OCI-M2 (cell line): ENCODE results near the gene TPI1.

Source experiments
- DNase-seq: peaks from one replicate; lab custom pipeline; 2025; ENCODE audit not compliant: unreplicated experiment; lab: John Stamatoyannopoulos, UW

Gene TPI1

GRCh38 chr12:6916426-6917200, 49.3 kb downstream of the TPI1 start:
- no peak for DNase-seq

DNA sequence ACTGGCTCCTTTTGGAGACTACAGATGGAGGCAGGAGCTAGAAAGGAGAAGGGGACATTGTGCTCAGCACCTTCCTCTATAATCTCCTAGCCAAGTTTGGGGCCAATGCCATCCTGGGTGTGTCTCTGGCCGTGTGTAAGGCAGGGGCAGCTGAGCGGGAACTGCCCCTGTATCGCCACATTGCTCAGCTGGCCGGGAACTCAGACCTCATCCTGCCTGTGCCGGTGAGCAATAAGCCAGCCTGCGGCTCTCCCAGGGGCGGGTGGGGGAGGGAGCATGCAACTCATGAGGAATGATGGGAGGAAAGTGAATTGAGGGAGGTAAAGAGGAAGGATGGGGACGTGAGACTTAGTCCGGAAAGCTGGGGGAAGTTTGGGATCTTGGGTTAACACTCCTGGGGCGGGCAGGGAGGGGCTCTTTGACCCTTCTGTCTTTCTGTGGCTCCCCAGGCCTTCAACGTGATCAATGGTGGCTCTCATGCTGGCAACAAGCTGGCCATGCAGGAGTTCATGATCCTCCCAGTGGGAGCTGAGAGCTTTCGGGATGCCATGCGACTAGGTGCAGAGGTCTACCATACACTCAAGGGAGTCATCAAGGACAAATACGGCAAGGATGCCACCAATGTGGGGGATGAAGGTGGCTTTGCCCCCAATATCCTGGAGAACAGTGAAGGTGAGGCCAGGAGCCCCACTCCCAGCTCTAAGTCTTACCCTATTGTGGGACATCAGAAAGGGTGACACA, 50.3 kb downstream of the TPI1 start:
- DNase-seq: no peak

- DNase-seq: no peak
These were observed 52.3 kb downstream of the TPI1 start for GRCh38 chr12:6919588-6919987.
